Fibroblast of pulmonary artery (primary cell): ENCODE data around the gene GNB1L.

Experiments
- DNase-seq: peaks from one replicate; pipeline ENCODE4 v3.0.0-alpha.2; 2010; ENCODE audit warnings: low read depth
- H3K4me3 ChIP-seq: replicated peaks from 2 replicates; pipeline ENCODE4 v1.5.1; 2011; ENCODE audit warnings: low read depth, mild to moderate bottlenecking, control low read depth, low read length, moderate library complexity
- TF ChIP-seq, protein P1 (sequence below): IDR thresholded peaks from 2 replicates; pipeline ENCODE4 v1.5.1; 2011; ENCODE audit warnings: mild to moderate bottlenecking, control low read depth, low read length, inconsistent platforms; ENCODE audit errors: missing control alignments

Gene GNB1L

DNA sequence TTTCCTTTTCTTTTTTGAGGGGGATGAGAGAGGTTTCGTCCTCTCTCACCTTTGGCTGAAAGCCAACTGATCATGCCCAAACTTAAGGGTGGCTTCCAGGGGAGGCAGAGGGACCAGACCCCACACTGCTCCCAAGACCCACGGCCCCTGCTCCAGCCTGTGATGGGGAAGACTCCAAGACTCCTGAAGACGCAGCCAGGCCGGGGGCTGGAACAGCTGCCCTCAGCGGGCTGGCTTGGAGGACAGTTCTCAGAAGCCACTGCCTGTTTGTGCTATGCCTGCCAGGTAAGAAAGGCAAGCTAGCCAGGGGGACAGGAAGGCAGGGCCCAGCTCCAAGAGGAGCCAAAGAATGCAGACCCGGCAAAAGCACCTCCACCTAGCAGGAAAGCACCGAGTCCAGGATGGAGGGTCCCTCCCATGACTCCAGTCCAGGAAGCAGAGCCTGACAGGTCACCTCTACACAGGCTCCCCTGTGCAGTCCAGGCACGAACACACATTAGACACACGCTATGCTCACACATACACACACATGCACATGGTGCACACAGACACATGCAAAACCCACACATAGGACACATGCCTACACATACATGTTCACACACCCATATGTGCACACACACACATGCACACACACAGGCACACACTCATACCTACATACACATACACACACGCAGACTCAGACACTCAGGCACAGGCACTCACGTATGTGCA, 31.3 kb downstream of the GNB1L start:
- DNase-seq = no peak
- no peak overlapping the region for H3K4me3 ChIP-seq
- TF ChIP-seq, protein P1, sequence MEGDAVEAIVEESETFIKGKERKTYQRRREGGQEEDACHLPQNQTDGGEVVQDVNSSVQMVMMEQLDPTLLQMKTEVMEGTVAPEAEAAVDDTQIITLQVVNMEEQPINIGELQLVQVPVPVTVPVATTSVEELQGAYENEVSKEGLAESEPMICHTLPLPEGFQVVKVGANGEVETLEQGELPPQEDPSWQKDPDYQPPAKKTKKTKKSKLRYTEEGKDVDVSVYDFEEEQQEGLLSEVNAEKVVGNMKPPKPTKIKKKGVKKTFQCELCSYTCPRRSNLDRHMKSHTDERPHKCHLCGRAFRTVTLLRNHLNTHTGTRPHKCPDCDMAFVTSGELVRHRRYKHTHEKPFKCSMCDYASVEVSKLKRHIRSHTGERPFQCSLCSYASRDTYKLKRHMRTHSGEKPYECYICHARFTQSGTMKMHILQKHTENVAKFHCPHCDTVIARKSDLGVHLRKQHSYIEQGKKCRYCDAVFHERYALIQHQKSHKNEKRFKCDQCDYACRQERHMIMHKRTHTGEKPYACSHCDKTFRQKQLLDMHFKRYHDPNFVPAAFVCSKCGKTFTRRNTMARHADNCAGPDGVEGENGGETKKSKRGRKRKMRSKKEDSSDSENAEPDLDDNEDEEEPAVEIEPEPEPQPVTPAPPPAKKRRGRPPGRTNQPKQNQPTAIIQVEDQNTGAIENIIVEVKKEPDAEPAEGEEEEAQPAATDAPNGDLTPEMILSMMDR = no peak

DNA sequence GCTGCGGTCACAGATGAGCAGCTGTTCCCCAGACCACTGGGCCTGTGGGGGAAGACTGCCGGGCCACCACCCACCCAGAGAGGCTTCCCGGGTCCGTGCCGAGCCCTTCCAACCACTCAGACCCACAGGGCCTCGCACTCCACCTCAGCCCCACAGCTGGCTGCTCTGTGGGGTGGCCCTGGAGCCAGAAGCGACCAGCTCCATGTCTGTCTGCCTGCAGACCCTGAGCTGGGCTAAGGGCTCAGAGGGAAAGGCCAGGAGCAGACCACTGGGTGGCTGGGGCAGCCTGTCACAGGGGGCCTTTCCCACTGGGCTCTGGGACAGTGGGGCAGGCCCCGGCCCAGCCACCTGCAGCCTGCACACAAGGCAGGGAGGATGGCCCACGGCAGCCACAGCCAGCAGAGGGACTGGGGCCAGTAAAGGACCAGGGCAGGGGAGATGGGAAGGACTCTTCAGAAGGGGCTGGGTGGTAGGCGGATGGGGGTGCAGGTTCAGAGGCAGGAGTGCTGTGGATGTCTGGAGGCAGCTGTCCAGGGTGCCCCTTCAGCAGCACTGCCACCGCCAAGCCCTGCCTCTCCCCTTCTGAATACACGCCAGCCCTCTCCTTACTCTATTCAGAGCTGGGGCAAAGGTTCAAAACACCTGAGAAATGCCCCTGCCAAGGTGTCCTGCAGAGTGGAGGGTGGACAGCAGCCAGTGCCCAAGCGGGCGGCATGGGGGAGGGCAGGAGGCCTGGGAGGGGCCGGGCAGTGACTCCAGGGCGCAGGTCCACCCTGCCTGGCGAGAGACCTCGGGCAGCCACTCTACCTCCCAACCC, 32.2 kb downstream of the GNB1L start:
- no peak overlapping the region for H3K4me3 ChIP-seq
- TF ChIP-seq, protein P1 = no peak
- DNase-seq = no peak

DNA sequence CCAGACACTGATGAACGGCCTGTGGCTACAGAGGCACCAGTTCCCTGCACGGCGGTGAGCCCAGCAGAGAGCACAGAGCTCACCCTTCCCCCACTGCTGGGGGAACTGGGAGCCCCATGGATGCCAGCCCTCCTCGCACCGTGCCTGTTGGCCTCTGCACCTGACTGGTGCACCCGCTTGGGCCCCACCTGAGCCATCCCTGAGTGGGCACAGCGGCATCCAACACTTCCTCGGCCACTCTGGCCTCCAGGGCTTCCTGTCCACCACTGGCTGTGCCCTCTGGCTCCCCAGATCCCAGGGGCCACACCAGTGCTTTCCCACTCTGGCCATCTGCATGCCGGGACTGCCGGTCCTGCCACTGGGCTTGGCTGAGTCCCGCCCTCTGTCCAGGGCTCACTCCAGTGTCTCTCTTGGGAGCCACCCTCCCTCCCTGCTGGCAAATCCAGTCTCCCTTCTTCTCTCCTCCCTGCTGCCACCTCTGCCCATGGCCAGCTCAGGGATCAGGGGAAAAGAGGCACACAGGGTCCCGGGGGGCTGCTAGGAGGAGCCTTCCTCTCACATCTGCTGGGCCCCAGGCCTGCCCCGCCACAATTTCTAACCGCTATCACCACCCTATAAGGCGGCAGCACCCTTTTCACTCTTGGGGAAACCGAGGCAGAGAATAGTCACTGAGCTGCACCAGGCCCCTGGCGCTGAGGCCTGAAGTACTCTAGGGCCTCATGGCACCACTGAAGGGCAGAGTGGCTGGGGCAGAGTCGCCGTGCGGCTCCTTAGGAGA, 33.0 kb downstream of the GNB1L start:
- DNase-seq = no peak
- H3K4me3 ChIP-seq = no peak overlapping the region
- TF ChIP-seq, protein P1 = no peak

DNA sequence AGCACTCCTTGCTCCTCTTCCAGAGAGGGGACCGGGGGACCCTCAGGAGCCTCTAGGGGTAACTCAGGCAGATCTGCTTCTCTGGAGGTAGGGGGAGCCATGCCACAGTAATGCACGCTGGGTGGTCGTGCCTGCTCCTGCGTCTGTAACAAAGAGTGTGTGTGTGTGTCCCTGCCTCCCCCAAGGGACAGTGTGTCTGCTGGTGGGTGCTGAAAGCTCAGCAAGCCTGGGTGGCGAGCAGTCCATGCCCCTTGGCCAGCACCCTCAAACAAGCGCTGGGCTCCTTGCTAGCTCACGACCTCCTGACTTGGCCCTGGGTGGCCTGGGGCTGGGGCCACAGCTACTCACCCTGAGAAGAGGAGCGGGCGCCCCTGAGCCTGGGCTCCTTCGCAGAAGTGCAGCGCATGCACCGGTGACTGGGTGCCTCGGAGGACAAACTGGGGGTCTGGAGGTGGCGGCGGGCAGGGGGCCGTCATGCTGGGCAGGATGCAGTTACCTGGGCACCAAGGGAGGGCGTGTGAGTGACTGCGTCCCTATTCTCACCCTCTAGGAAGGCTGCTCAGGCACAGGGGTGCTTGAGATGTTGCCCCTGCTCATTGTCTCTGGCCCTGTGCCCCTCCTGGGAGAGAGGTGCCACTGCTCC, 33.7 kb downstream of the GNB1L start:
- DNase-seq = no peak
- TF ChIP-seq, protein P1 = no peak
- H3K4me3 ChIP-seq = no peak overlapping the region

DNA sequence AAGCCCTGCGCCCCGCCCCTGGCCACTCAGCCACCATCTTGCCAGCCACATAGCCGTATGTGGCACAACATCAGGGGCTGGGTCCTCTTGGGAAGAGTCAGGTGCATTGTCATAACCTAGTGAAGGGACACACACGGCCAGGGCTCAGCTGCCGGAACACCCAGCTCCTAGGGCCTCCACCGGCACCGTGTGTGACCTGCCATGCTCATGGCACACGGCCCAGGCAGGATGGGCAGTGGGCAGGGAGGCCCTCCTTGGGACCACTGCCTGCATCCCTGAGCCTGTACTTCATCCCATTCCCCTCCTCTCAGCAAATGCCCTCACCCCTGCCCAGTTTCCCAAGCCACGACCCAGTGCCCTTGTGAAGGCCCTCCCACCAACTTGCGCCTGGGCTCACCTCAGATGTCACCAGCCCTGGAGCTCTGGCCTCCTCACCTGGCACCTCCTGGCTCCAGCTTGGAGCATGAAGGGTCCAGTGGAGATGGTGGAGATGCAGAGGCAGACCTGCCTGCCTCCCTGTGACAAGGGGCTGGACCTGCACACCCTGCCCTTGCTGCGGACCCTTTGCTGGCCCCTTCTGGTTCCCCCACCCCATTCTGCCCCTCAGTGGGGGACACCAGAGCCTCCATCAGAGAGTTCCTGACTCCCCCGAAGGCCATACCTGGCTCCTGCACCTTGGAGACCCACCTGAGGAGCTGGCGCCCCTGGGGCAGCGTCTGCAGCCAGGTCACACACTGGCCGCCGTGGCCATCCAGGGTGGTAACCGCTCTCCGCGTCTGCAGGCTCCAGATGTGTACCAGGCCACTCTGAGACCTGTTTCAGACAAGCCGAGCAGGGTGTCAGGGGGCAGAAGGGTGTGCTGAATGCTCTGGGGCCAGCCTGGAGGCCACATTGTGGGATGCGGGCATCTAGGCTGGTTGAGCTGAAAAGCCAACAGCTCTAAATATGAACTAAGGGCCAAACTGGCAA, 34.5 kb downstream of the GNB1L start:
- no peak for DNase-seq
- no peak overlapping the region for H3K4me3 ChIP-seq
- TF ChIP-seq, protein P1 = no peak
